Measurements from ENCODE around the gene ACAA1.
"Not testable (repeated sequence)": the region's sequence is repeated elsewhere in the genome, so short reads cannot be mapped to it uniquely, and the experiment has no call there.

Gene ACAA1

GRCh38 chr3:38137615-38138348 is 855 bp upstream of the ACAA1 start:
- TF ChIP-seq CTCF (IDR thresholded peaks at IDR 0.05; ENCODE audit: low read depth, low read length) = peak; percentile 13
- DNase-seq (ENCODE audit: low read depth, low spot score) = no peak
- in situ Hi-C loops (cut with HindIII; ENCODE audit: low sequenced_read_pairs) = no loop called here
- H3K4me3 ChIP-seq (ENCODE audit: low read depth, low read length) = peak overlapping the region; percentile 82

DNA sequence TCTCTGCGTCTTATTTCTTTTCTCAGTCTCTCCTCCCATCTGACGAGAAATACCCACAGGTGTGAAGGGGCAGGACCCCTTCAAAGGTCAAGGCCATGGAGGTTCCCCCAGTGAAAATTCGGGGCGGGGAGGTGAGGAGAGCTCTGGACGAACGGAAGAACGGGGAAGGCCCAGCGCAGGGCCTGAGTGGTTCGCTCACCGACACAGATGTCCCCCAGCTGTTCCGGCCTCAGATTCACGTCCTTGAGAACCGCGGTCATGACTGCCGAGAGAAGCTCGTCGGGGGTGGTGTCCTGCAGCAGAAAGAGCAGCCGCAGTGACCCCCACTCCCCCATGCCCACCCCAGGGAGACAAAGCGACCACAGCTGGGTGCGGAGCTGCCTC is 542 bp downstream of the ACAA1 start:
- in situ Hi-C loops (cut with HindIII; ENCODE audit: low sequenced_read_pairs) = no loop called here
- H3K4me3 ChIP-seq (ENCODE audit: low read depth, low read length) = peak overlapping the region; percentile 82
- TF ChIP-seq CTCF (IDR thresholded peaks at IDR 0.05; ENCODE audit: low read depth, low read length) = no peak
- no peak for DNase-seq (ENCODE audit: low read depth, low spot score)

DNA sequence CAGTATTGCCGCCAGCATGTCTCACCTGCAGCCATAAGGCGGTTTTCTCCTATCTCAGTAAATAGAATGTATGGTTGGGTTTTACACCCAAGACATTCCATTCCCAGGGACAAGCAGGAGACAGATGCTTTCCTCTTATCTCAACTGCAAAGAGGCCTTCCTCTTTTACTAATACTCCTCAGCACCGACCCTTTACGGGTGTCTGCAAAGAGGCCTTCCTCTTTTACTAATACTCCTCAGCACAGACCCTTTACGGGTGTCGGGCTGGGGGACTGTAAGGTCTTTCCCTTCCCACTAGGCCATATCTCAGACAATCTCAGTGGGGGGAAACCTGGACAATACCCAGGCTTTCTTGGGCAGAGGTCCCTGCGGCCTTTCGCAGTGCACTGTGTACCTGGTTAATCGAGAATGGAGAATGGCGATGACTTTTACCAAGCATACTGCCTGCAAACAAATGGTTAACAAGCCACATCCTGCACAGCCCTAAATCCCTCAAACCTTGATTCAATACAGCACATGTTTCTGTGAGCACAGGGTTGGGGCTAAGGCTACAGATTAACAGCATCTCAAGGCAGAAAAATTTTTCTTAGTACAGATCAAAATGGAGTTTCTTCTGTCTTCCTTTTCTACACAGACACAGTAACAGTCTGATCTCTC is 1.2 kb downstream of the ACAA1 start:
- peak overlapping the region; percentile 82 for H3K4me3 ChIP-seq (ENCODE audit: low read depth, low read length)
- in situ Hi-C loops (cut with HindIII; ENCODE audit: low sequenced_read_pairs); DNase-seq (ENCODE audit: low read depth, low spot score): not testable (repeated sequence)

DNA sequence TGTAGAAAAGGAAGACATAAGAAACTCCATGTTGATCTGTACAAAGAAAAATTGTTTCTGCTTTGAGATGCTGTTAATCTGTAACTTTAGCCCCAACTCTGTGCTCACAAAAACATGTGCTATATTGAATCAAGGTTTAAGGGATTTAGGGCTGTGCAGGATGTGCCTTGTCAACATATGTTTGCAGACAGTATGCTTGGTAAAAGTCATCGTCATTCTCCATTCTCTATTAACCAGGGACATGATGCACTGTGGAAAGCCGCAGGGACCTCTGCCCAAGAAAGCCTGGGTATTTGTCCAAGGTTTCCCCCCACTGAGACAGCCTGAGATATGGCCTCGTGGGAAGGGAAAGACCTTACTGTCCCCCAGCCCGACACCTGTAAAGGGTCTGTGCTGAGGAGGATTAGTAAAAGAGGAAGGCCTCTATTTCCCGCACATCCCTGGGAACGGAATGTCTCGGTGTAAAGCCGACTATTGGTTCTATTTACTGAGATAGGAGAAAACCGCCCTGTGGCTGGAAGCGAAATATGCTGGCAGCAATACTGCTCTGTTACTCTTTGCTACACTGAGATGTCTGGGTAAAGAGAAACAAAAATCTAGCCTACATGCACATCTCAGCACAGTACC is 2.3 kb downstream of the ACAA1 start:
- DNase-seq (ENCODE audit: low read depth, low spot score); H3K4me3 ChIP-seq (ENCODE audit: low read depth, low read length); in situ Hi-C loops (cut with HindIII; ENCODE audit: low sequenced_read_pairs): not testable (repeated sequence)

- no peak for DNase-seq (ENCODE audit: low read depth, low spot score)
- in situ Hi-C loops (cut with HindIII; ENCODE audit: low sequenced_read_pairs) = no loop called here
- TF ChIP-seq CTCF (IDR thresholded peaks at IDR 0.05; ENCODE audit: low read depth, low read length) = no peak
- H3K4me3 ChIP-seq (ENCODE audit: low read depth, low read length) = no peak overlapping the region
These were observed 3.1 kb downstream of the ACAA1 start for GRCh38 chr3:38133557-38134405.

- no peak for DNase-seq (ENCODE audit: low read depth, low spot score)
- in situ Hi-C loops (cut with HindIII; ENCODE audit: low sequenced_read_pairs) = no loop called here
- no peak overlapping the region for H3K4me3 ChIP-seq (ENCODE audit: low read depth, low read length)
- no peak for TF ChIP-seq CTCF (IDR thresholded peaks at IDR 0.05; ENCODE audit: low read depth, low read length)
These were observed 3.7 kb downstream of the ACAA1 start for GRCh38 chr3:38133209-38133556.

DNA sequence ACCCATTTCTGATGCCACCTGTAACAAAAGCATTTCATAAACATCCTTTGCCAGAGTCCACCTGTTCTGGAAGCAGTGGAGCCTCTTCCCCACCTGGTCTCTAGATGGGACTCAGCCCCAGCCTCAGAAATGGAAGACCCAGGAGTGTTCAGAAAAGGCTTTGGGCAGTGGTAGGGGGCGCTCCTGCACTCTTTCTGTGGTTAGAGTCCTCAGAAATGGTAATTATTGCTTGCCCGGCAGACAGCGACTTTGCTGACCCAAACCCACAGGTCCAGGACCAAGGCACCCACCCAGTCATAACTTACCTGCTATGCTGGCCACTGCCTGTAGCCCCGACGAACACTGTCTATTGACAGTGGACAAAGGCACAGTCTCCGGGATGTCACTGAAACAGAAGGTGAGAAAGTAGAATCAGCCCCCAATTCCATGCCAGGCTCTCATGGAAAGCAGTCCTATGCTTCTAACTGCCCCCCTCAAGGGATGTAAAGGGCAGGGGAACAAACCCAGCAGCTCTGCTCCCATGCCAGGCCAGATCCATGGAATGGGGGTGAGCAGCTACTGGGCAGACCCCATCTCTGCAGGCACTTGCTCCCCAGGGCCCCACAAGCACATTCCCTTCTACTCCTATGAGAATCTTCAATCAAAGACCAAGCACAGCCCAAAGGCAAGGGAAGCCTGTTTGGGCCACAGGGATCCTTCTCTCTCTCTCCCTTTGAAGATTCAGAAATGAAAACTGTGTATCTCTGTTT is 5.1 kb downstream of the ACAA1 start:
- DNase-seq (ENCODE audit: low read depth, low spot score) = peak; percentile 45

More for the DNA sequence above, 5.1 kb downstream of the ACAA1 start:
- in situ Hi-C loops (cut with HindIII; ENCODE audit: low sequenced_read_pairs) = no loop called here
- H3K4me3 ChIP-seq (ENCODE audit: low read depth, low read length) = no peak overlapping the region
- TF ChIP-seq CTCF (IDR thresholded peaks at IDR 0.05; ENCODE audit: low read depth, low read length) = peak; percentile 77

Measured in astrocyte of the spinal cord (primary cell).